Hepatocyte (in vitro differentiated cells): ENCODE data around the gene KLHL30. TPM values are rescaled to one million over a fixed set of nuclear protein-coding genes. Genes with fewer than 3 reads are reported as not detected.

Source experiments
- DNase-seq: peaks from one replicate; pipeline ENCODE4 v3.0.0-alpha.2; 2016; ENCODE audit warnings: low spot score
- H2AFZ ChIP-seq: fragments of 200-600 bp; sonication (generic); 2 replicates; pipeline ENCODE4 v1.6.0; 2016; ENCODE audit warnings: antibody characterized with exemption, mild to moderate bottlenecking
- H3K27ac ChIP-seq: fragments of 200-600 bp; sonication (generic); 2 replicates; pipeline ENCODE4 v1.5.1; 2016; ENCODE audit warnings: mild to moderate bottlenecking
- H3K27me3 ChIP-seq: fragments of 200-600 bp; sonication (generic); 2 replicates; pipeline ENCODE4 v1.6.1; 2016
- H3K36me3 ChIP-seq: fragments of 200-600 bp; sonication (generic); replicated peaks from 2 replicates; pipeline ENCODE4 v1.5.1; 2016; ENCODE audit warnings: low read depth; ENCODE audit not compliant: insufficient read depth
- H3K4me1 ChIP-seq: fragments of 200-600 bp; sonication (generic); 2 replicates; pipeline ENCODE4 v1.5.1; 2016; ENCODE audit warnings: mild to moderate bottlenecking, moderate library complexity; ENCODE audit not compliant: insufficient read depth
- H3K4me2 ChIP-seq: fragments of 200-600 bp; sonication (generic); 2 replicates; pipeline ENCODE4 v1.6.0; 2016
- H3K4me3 ChIP-seq: fragments of 200-600 bp; sonication (generic); 2 replicates; pipeline ENCODE4 v1.5.1; 2016; ENCODE audit warnings: mild to moderate bottlenecking
- H3K79me2 ChIP-seq: fragments of 200-600 bp; sonication (generic); 2 replicates; pipeline ENCODE4 v1.6.0; 2017; ENCODE audit warnings: mild to moderate bottlenecking
- H3K9me2 ChIP-seq: fragments of 200-600 bp; sonication (generic); replicated peaks from 2 replicates; pipeline ENCODE4 v1.6.0; 2017; ENCODE audit warnings: mild to moderate bottlenecking; ENCODE audit not compliant: insufficient read depth
- H3K9me3 ChIP-seq: fragments of 200-600 bp; sonication (generic); 2 replicates; pipeline ENCODE4 v1.5.1; 2016; ENCODE audit warnings: low read depth, mild to moderate bottlenecking
- H4K20me1 ChIP-seq: fragments of 200-600 bp; sonication (generic); 2 replicates; pipeline ENCODE4 v1.6.0; 2016; ENCODE audit warnings: mild to moderate bottlenecking; ENCODE audit not compliant: insufficient read depth, poor library complexity, severe bottlenecking
- EZH2 ChIP-seq: fragments of 200-600 bp; sonication (generic); IDR thresholded peaks from 2 replicates; pipeline ENCODE4 v1.6.1; 2016; ENCODE audit warnings: antibody characterized with exemption, mild to moderate bottlenecking, borderline replicate concordance
- EZH2phosphoT487 ChIP-seq: fragments of 200-600 bp; sonication (generic); IDR thresholded peaks from one replicate; pipeline ENCODE4 v1.6.1; 2018; ENCODE audit warnings: antibody characterized with exemption, mild to moderate bottlenecking, low read depth, moderate library complexity; ENCODE audit not compliant: unreplicated experiment, severe bottlenecking
- WGBS: methylation state at CpG from one replicate; pipeline ENCODE4 v1.1.6; 2016; ENCODE audit warnings: low lambda C conversion rate; ENCODE audit errors: missing lambda C conversion rate; 5-methylcytosine and 5-hydroxymethylcytosine counted together
- polyA plus RNA-seq: library from polyadenylated mRNA; unstranded; fragments of >200 nt; fragmentation: Nextera tagmentation; extraction: Ambion mirVana; gene quantifications from 2 replicates; pipeline ENCODE4 v1.2.1, GENCODE V29; 2016
- total RNA-seq: library from RNA; depleted of rRNA; stranded (reverse); fragments of >200 nt; gene quantifications from 2 replicates; pipeline ENCODE4 v1.2.3, GENCODE V29; 2014
- TF ChIP-seq, protein P1 (sequence below): fragments of 200-600 bp; sonication (generic); IDR thresholded peaks from 2 replicates; pipeline ENCODE4 v1.5.1; 2016; ENCODE audit warnings: antibody characterized with exemption, mild to moderate bottlenecking; ENCODE audit not compliant: poor library complexity

KLHL30 gene
- total and polyA plus RNA-seq, 2 experiments from 2014 or later, result 0.15 TPM; not detected in 1

DNA sequence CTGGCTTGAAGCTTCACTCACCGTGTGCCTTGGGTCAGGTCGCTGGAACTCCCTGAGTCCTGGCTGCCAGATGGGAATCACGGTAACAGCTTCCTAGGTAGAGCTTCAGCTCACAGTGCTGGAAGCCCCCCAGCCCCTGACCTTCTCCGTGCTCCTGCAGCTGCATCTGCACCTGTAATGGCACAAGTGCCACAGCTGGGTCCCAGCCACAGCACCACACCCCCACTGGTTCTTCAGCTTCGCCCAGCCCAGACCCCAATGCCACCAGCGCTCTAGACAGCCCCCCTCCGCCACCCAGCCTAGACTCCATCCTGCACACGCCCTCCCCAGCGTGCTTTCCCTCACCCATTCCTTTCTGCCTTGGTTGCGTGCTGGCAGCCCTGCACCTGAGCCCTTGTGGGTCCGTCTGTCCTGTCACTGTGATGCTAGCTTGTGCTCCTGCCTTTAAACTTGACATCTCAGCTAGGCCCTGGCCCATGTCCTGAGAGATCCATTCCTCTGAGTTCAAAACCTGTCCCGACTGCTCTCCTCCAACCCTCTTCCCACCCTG, 45.9 kb upstream of the KLHL30 start:
- no peak overlapping the region for H3K4me2 ChIP-seq
- no peaks in the 10 kb centered on the region for H4K20me1 ChIP-seq
- H3K36me3 ChIP-seq, result no peaks in the 10 kb centered on the region
- no peaks in the 10 kb centered on the region for H3K9me2 ChIP-seq
- no peaks in the 10 kb centered on the region for H3K27me3 ChIP-seq
- no peak for DNase-seq
- H3K4me3 ChIP-seq, result no peak overlapping the region
- no peaks in the 10 kb centered on the region for H3K79me2 ChIP-seq
- no peak overlapping the region for H3K27ac ChIP-seq
- no peak for TF ChIP-seq EZH2
- TF ChIP-seq, protein P1, sequence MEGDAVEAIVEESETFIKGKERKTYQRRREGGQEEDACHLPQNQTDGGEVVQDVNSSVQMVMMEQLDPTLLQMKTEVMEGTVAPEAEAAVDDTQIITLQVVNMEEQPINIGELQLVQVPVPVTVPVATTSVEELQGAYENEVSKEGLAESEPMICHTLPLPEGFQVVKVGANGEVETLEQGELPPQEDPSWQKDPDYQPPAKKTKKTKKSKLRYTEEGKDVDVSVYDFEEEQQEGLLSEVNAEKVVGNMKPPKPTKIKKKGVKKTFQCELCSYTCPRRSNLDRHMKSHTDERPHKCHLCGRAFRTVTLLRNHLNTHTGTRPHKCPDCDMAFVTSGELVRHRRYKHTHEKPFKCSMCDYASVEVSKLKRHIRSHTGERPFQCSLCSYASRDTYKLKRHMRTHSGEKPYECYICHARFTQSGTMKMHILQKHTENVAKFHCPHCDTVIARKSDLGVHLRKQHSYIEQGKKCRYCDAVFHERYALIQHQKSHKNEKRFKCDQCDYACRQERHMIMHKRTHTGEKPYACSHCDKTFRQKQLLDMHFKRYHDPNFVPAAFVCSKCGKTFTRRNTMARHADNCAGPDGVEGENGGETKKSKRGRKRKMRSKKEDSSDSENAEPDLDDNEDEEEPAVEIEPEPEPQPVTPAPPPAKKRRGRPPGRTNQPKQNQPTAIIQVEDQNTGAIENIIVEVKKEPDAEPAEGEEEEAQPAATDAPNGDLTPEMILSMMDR, result no peak
- TF ChIP-seq EZH2phosphoT487, result no peak
- no peaks in the 10 kb centered on the region for H3K9me3 ChIP-seq
- WGBS, result 98% methylated on average over 10 of the region's 12 CpGs
- no peak overlapping the region for H2AFZ ChIP-seq
- no peaks in the 10 kb centered on the region for H3K4me1 ChIP-seq

DNA sequence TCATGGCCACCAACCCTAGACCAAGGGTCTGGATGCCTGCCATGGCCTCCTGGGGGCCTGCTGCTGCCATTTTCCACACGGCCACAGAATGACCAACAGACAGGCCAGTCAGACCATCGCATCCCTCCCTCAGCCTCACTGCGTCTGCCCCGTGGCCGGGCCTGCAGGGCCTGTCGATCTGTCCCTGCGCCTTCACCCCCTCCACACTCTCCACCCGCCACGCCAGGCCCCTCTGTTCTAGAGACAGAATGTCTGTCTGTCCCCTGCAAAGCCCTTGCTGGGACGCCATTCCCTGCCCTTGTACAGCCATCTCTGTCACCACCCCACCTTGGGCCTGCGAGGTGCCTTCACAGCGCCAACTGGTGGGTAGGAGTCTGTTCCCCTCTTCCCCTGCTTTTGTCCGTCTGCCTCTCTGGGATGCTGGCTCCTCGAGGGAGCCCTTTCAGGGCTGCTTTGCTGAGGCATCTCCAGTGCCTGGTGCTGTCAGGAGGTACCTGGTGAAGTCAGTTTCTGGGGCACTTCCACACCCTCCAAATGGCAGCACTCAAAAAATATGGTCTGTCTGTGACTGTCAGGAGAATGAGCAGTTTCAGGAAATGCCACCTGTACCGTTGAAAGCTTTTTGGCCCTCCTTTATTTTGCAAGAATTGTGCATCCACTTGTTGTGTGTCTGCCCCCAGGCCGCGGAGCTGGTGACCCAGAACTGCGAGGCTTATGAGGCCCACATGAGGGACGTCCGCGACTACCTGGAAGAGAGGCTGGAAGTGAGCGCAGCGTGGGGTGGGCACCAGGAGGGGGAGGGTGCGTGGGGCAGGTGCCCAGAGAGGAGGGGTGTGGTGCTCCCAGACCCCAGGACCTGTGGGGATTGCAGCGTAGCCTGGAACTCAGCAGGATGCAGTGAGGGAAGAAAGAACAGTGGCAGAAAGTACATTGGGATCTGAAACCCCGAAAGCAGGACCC, 45.0 kb upstream of the KLHL30 start:
- Histone ChIP-seq H3K4me1 (no peaks in the 10 kb centered on the region), H3K27me3 (no peaks in the 10 kb centered on the region), H3K9me2 (no peaks in the 10 kb centered on the region), H3K4me2 (no peak overlapping the region), H3K36me3 (no peaks in the 10 kb centered on the region), H3K27ac (no peak overlapping the region), H3K9me3 (no peaks in the 10 kb centered on the region), H3K79me2 (no peaks in the 10 kb centered on the region), H4K20me1 (no peaks in the 10 kb centered on the region), H3K4me3 (no peak overlapping the region), H2AFZ (no peak overlapping the region)
- no peak for DNase-seq
- 90% methylated on average over 25 of the region's 26 CpGs for WGBS
- TF ChIP-seq, protein P1, result no peak
- TF ChIP-seq EZH2phosphoT487 (no peak), EZH2 (no peak)

DNA sequence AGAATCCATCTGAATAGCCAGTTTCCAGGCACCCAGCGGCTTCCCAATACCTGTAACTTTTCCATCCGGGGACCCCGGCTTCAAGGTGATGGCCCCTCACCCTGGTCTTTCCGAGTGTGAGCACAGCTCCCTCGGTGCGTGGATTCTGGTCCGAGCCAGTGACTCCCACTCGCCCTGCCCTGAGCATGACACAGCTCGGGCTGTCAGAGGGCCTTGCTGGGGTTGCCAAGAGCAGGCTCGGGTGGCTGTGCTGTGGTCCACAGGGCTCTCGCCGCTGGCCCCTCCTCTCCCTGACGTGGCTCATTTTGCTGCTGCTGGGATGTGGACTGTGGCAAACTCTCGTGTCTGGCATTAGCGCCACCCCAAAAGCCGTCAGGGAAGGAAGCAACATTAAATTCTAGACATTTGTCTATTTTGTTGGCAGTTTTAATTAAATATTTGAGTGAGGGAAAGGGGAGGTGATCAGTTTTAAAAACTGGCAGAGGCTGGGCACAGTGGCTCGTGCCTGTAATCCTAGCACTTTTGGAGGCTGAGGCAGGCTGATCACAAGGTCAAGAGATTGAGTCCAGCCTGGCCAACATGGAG, 43.9 kb upstream of the KLHL30 start:
- no peaks in the 10 kb centered on the region for H3K9me2 ChIP-seq

More for the DNA sequence above, 43.9 kb upstream of the KLHL30 start:
- H4K20me1 ChIP-seq, result no peaks in the 10 kb centered on the region
- H3K36me3 ChIP-seq, result no peaks in the 10 kb centered on the region
- no peak overlapping the region for H3K4me3 ChIP-seq
- DNase-seq, result no peak
- H3K79me2 ChIP-seq, result no peaks in the 10 kb centered on the region
- H3K9me3 ChIP-seq, result no peaks in the 10 kb centered on the region
- WGBS, result 94% methylated on average over 17 of the region's 17 CpGs
- no peaks in the 10 kb centered on the region for H3K27me3 ChIP-seq
- no peak overlapping the region for H3K27ac ChIP-seq
- no peak overlapping the region for H3K4me2 ChIP-seq
- no peaks in the 10 kb centered on the region for H3K4me1 ChIP-seq
- H2AFZ ChIP-seq, result no peak overlapping the region
- TF ChIP-seq EZH2phosphoT487, result no peak
- TF ChIP-seq, protein P1, result no peak
